Measurements from ENCODE around the gene SCYGR1.
"Not testable (repeated sequence)": the region's sequence is repeated elsewhere in the genome, so short reads cannot be mapped to it uniquely, and the experiment has no call there.

The SCYGR1 gene

GRCh38 chr2:227402959-227403358, 15.2 kb upstream of the SCYGR1 start:
- DNase-seq (ENCODE audit: low spot score) = no peak

GRCh38 chr2:227402321-227402720, 14.6 kb upstream of the SCYGR1 start:
- DNase-seq (ENCODE audit: low spot score) = no peak

- no peak for DNase-seq (ENCODE audit: low spot score)
Measured at GRCh38 chr2:227401550-227401949, 13.8 kb upstream of the SCYGR1 start.

GRCh38 chr2:227398684-227399670, 11.2 kb upstream of the SCYGR1 start:
- no peak for DNase-seq (ENCODE audit: low spot score)

GRCh38 chr2:227397562-227397961, 9.8 kb upstream of the SCYGR1 start:
- no peak for DNase-seq (ENCODE audit: low spot score)

- no peak for DNase-seq (ENCODE audit: low spot score)
Measured at GRCh38 chr2:227395556-227395955, 7.8 kb upstream of the SCYGR1 start.

GRCh38 chr2:227394401-227394800, 6.7 kb upstream of the SCYGR1 start:
- no peak for DNase-seq (ENCODE audit: low spot score)

- DNase-seq (ENCODE audit: low spot score) = no peak
Measured at GRCh38 chr2:227390468-227391256, 2.9 kb upstream of the SCYGR1 start.

GRCh38 chr2:227389661-227390060, 1.9 kb upstream of the SCYGR1 start:
- no peak for DNase-seq (ENCODE audit: low spot score)

GRCh38 chr2:227389231-227389630, 1.5 kb upstream of the SCYGR1 start:
- no peak for DNase-seq (ENCODE audit: low spot score)

- DNase-seq (ENCODE audit: low spot score) = no peak
Measured at GRCh38 chr2:227388537-227389011, 825 bp upstream of the SCYGR1 start.

- no peak for DNase-seq (ENCODE audit: low spot score)
Measured at GRCh38 chr2:227386630-227387029, 1.1 kb downstream of the SCYGR1 start.

- no peak for DNase-seq (ENCODE audit: low spot score)
Measured at GRCh38 chr2:227383686-227384085, 4.1 kb downstream of the SCYGR1 start.

- DNase-seq (ENCODE audit: low spot score) = not testable (repeated sequence)
Measured at GRCh38 chr2:227382241-227382835, 5.4 kb downstream of the SCYGR1 start.

- DNase-seq (ENCODE audit: low spot score) = no peak
Measured at GRCh38 chr2:227379095-227379494, 8.7 kb downstream of the SCYGR1 start, which contains the start of gene TM4SF20. TM4SF20 (minus strand) TSS chr2:227379306; CDS start chr2:227379268, 38 bp downstream.

GRCh38 chr2:227378371-227378782, 9.4 kb downstream of the SCYGR1 start:
- DNase-seq (ENCODE audit: low spot score) = no peak

GRCh38 chr2:227377467-227378351, 10.0 kb downstream of the SCYGR1 start:
- DNase-seq (ENCODE audit: low spot score) = no peak

- no peak for DNase-seq (ENCODE audit: low spot score)
Measured at GRCh38 chr2:227376656-227377396, 10.9 kb downstream of the SCYGR1 start.

GRCh38 chr2:227374158-227374557, 13.6 kb downstream of the SCYGR1 start:
- DNase-seq (ENCODE audit: low spot score) = no peak

GRCh38 chr2:227373389-227373788, 14.4 kb downstream of the SCYGR1 start:
- no peak for DNase-seq (ENCODE audit: low spot score)

All from germinal center (tissue), 1 donor.